Measurements from ENCODE around the gene OR10A5. TPM values are rescaled to one million over a fixed set of nuclear protein-coding genes. Genes with fewer than 3 reads are reported as not detected.
"Not testable (repeated sequence)": the region's sequence is repeated elsewhere in the genome, so short reads cannot be mapped to it uniquely, and the experiment has no call there.

Gene OR10A5
- total RNA-seq, 2 experiments from 2014 or later = not detected

DNA sequence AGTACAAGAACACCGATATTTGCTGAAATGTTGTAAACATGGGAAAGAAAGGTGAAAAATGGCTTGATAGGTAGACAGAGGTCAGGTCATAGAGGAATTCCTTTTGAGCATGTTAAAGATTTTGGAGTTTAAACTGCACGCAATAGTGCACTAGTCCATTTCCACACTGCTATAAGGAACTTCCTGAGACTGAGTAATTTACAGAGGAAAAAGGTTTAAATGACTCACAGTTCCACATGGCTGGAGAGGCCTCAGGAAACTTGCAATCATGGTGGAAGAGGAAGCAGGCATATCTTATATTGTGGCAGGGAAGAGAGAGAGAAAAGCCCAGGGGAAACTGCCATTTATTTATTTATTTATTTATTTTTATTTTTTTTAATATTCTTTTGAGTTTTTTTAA is 5.0 kb downstream of the OR10A5 start:
- Mint-ChIP-seq H3K27ac (no peak overlapping the region), H3K4me1 (ENCODE audit: low read depth) (no peaks in the 10 kb centered on the region), H3K4me3 (no peak overlapping the region), H3K36me3 (ENCODE audit: low read depth) (no peaks in the 10 kb centered on the region), H3K9me3 (peaks cover 16% of the 10 kb centered on the region), H3K27me3 (peaks cover 3% of the 10 kb centered on the region)
- ChIA-PET POLR2A (no interaction called here), CTCF (interaction anchor here (1.1 kb wide), 1 partner anchor 11 kb away, joined by 3 read pairs; no protein-coding TSS in a partner anchor)
- TF ChIP-seq, protein P1, sequence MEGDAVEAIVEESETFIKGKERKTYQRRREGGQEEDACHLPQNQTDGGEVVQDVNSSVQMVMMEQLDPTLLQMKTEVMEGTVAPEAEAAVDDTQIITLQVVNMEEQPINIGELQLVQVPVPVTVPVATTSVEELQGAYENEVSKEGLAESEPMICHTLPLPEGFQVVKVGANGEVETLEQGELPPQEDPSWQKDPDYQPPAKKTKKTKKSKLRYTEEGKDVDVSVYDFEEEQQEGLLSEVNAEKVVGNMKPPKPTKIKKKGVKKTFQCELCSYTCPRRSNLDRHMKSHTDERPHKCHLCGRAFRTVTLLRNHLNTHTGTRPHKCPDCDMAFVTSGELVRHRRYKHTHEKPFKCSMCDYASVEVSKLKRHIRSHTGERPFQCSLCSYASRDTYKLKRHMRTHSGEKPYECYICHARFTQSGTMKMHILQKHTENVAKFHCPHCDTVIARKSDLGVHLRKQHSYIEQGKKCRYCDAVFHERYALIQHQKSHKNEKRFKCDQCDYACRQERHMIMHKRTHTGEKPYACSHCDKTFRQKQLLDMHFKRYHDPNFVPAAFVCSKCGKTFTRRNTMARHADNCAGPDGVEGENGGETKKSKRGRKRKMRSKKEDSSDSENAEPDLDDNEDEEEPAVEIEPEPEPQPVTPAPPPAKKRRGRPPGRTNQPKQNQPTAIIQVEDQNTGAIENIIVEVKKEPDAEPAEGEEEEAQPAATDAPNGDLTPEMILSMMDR (IDR thresholded peaks at IDR 0.05) = no peak
- ATAC-seq (no peak), DNase-seq (no peak)
- intact Hi-C loops (cut with micrococcal nuclease) = no loop called here

DNA sequence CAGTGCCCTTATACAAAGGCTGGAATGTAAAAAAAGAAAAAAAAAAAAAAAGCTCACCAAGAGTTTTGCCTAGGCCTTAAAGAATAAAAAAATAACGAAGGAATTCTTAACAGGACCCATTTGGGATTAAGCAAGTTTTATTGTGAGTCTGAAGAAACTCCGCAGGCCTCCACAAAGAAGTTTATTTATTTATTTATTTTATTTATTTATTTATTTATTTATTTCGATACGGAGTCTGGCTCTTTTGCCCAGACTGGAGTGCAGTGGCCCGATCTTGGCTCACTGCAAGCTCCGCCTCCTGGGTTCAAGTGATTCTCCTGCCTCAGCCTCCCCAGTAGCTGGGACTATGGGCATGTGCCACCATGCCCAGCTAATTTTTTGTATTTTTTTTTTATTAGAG is 9.3 kb downstream of the OR10A5 start:
- H3K4me1 Mint-ChIP-seq (ENCODE audit: low read depth); H3K27me3 Mint-ChIP-seq; POLR2A ChIA-PET; H3K4me3 Mint-ChIP-seq; H3K27ac Mint-ChIP-seq; DNase-seq; H3K36me3 Mint-ChIP-seq (ENCODE audit: low read depth); ATAC-seq; intact Hi-C loops (cut with micrococcal nuclease): not testable (repeated sequence)
- H3K9me3 Mint-ChIP-seq = peaks cover 18% of the 10 kb centered on the region
- CTCF ChIA-PET = interaction anchor here (1.5 kb wide), 1 partner anchor 16 kb away, joined by 3 read pairs; no protein-coding TSS in a partner anchor

DNA sequence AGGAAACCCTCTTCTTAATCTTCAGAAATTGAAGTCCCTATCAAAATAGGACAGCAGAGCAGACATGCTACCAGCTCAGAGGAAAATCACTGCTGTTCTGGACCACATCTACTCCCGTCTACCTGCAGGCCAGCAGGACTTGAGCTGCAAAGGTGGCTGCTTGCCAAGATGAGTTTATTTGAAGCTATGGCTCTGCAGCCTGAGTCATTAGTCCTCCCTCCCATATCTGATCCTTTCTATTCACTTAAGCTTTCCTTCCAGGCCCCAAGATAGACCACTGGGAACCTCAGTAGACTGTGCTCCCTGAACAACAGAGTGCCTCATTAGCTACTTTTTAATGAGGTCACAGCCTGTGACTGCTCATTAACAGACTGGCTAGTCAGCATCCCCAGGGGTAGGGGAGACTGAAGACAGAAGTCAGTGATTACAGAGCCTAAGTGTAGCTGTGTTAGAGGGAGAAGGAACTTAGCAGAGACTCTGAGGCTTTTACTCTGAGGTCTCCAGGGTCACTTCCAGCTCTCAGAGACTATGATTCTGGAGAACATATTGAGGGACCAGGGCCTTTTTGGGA is 10.6 kb downstream of the OR10A5 start:
- POLR2A ChIA-PET = no interaction called here
- Mint-ChIP-seq H3K36me3 (ENCODE audit: low read depth) (no peaks in the 10 kb centered on the region), H3K9me3 (peaks cover 15% of the 10 kb centered on the region), H3K4me1 (ENCODE audit: low read depth) (peaks cover 8% of the 10 kb centered on the region), H3K4me3 (no peak overlapping the region), H3K27ac (no peak overlapping the region), H3K27me3 (peaks cover 6% of the 10 kb centered on the region)
- CTCF ChIA-PET = interaction anchor here (0.8 to 1.5 kb wide), 2 partner anchors 15 to 44 kb away, joined by 3 to 4 read pairs; no protein-coding TSS in a partner anchor
- ATAC-seq (no peak), DNase-seq (no peak)
- intact Hi-C loops (cut with micrococcal nuclease) = no loop called here
- TF ChIP-seq, protein P1 (IDR thresholded peaks at IDR 0.05) = no peak

DNA sequence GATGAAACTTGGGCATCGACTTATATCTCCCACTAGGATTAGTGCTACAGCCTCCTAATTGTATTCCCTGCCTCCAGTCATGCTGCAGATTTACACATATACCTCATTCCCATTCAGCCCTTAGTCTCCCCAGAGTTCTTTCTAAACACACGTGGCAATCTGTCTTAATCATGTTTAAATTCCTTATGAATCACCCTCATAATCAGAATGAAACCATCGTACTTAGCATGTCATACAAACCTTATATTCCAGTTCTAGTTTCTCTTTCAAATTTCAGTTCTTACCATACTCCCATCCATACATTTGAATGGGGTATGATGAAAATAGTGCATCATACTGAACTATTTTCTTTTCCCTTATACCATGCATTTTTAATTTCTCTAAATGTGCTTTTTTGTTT is 11.4 kb downstream of the OR10A5 start:
- H3K9me3 Mint-ChIP-seq = peaks cover 10% of the 10 kb centered on the region
- peaks cover 12% of the 10 kb centered on the region for H3K27me3 Mint-ChIP-seq
- no peaks in the 10 kb centered on the region for H3K36me3 Mint-ChIP-seq (ENCODE audit: low read depth)
- peaks cover 8% of the 10 kb centered on the region for H3K4me1 Mint-ChIP-seq (ENCODE audit: low read depth)
- TF ChIP-seq, protein P1 (IDR thresholded peaks at IDR 0.05) = no peak
- DNase-seq (no peak), ATAC-seq (peak; percentile 83)
- no peak overlapping the region for H3K4me3 Mint-ChIP-seq
- no peak overlapping the region for H3K27ac Mint-ChIP-seq
- intact Hi-C loops (cut with micrococcal nuclease) = no loop called here
- ChIA-PET CTCF (no interaction called here), POLR2A (no interaction called here)

DNA sequence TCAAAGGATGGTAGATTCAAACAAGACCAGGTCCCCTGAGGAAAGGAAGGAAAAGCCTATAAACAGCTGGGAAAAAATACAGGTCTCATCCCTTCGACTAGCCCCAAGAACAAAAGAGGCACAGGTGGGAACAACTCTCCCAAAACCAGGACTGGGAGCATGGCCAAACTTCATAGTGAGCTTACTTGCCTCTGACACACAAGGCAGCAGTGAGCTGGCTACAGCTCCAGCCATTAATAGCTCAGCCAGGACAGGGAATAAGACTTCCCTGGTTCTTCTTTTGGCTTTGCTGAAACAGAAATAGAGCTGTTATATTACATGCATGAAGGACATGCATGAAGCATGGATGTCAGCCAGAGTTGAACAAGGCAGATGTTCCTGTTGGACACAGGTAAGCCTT is 17.5 kb downstream of the OR10A5 start, which contains the start of gene OR10A2:
OR10A2 (plus strand) TSS at position 97 of the 400 bp plus-strand sequence. CDS start 6,698 bp downstream, outside the sequence.
- TF ChIP-seq, protein P1 (IDR thresholded peaks at IDR 0.05) = no peak
- ATAC-seq = no peak
- H3K27ac Mint-ChIP-seq = no peak within 1 kb of the TSS
- H3K36me3 Mint-ChIP-seq (ENCODE audit: low read depth) = no peaks in the 10 kb centered on the region
- CTCF ChIA-PET = interaction anchor here (2.0 kb wide), 1 partner anchor 38 kb away, joined by 5 read pairs; no protein-coding TSS in a partner anchor
- intact Hi-C loops (cut with micrococcal nuclease) = no loop called here
- DNase-seq = no peak
- H3K4me3 Mint-ChIP-seq = no peak within 1 kb of the TSS
- H3K9me3 Mint-ChIP-seq = peaks cover 3% of the 10 kb centered on the region
- POLR2A ChIA-PET = no interaction called here
- no peaks in the 10 kb centered on the region for H3K4me1 Mint-ChIP-seq (ENCODE audit: low read depth)
- peaks cover 18% of the 10 kb centered on the region for H3K27me3 Mint-ChIP-seq

Measured in activated CD8-positive, alpha-beta T cell treated with anti-CD3 and anti-CD28 coated beads for 36 hours (primary cell).